Stimulated activated naive CD8-positive, alpha-beta T cell treated with anti-CD3 and anti-CD28 coated beads, Interleukin-15, amount 100 ng/mL, for 72 hours (primary cell): Measurements from ENCODE around the gene CEBPG.

ENCODE experiments used
- ATAC-seq: fragments of 150-1000 bp; cut with Tn5 transposase; 2 replicates; pipeline ENCODE4 v1.10.0; 2021; ENCODE audit warnings: mild to moderate bottlenecking, moderate library complexity
- DNase-seq, 2 donors: peaks; one replicate each; pipeline ENCODE4 v3.0.0; 2021 to 2022
- H3K27ac Mint-ChIP-seq, 2 donors: one replicate each; pipeline ENCODE4 v1.8.0; 2022; ENCODE audit warnings: mild to moderate bottlenecking in 2 of 2, mixed read lengths in 2 of 2, moderate library complexity in 2 of 2
- H3K27me3 Mint-ChIP-seq: one replicate; pipeline ENCODE4 v1.8.0; 2022; ENCODE audit warnings: mixed read lengths
- H3K4me1 Mint-ChIP-seq: one replicate; pipeline ENCODE4 v1.8.0; 2022; ENCODE audit warnings: mild to moderate bottlenecking, mixed read lengths
- H3K4me3 Mint-ChIP-seq, 2 donors: one replicate each; pipeline ENCODE4 v1.8.0; 2022; ENCODE audit warnings: mild to moderate bottlenecking in 2 of 2, mixed read lengths in 2 of 2, moderate library complexity in 1 of 2
- H3K9me3 Mint-ChIP-seq, 2 donors: one replicate each; pipeline ENCODE4 v1.8.0; 2022; ENCODE audit warnings: mixed read lengths in 2 of 2

The CEBPG gene

DNA sequence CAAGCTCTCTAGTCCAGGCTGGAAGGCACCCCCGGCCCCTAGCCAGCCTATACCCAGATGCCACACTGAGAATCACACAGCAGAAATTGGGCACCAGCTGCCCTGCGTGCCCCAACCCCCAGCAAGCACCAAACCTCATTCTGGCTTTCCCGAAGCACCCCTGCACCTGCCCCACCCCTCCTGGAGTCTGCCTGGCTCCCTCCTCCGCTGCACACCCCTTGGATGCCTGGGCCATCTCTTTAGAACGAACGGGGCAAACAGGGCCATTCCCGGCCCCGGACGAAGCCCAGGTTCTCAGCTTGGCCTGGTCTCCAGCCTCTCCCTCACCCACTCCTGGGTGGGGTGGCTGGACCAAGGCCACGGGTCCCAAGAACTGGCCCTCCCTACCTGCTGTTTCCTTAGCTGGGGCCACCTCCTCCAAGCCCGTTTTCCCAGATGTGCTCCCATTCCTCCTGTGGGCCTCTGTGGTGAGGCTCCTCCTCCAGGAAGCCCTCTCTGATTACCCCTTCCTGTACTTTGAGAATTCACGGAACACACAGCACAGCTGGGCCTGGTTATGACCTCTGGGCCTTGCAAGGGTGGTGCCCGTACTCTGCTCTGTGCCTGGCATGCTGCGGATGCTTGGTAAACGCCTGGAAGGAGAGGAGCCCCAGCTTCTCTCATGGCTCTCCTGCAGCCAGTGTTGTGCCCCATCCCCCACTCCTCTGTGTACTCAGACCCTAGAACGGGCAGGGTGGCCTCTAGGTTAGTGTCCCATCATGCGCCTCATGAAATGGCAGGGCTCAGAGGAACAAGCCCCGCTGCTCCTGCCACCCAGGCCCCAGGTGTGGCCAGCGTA is 21.4 kb downstream of the CEBPG start:
- no peak overlapping the region for H3K4me3 Mint-ChIP-seq
- H3K4me1 Mint-ChIP-seq = no peaks in the 10 kb centered on the region
- DNase-seq (no peak), ATAC-seq (no peak)
- peak overlapping the region in 1 of 2 donors; percentile 89 for H3K27ac Mint-ChIP-seq
- no peaks in the 10 kb centered on the region for H3K9me3 Mint-ChIP-seq
- H3K27me3 Mint-ChIP-seq = no peaks in the 10 kb centered on the region

DNA sequence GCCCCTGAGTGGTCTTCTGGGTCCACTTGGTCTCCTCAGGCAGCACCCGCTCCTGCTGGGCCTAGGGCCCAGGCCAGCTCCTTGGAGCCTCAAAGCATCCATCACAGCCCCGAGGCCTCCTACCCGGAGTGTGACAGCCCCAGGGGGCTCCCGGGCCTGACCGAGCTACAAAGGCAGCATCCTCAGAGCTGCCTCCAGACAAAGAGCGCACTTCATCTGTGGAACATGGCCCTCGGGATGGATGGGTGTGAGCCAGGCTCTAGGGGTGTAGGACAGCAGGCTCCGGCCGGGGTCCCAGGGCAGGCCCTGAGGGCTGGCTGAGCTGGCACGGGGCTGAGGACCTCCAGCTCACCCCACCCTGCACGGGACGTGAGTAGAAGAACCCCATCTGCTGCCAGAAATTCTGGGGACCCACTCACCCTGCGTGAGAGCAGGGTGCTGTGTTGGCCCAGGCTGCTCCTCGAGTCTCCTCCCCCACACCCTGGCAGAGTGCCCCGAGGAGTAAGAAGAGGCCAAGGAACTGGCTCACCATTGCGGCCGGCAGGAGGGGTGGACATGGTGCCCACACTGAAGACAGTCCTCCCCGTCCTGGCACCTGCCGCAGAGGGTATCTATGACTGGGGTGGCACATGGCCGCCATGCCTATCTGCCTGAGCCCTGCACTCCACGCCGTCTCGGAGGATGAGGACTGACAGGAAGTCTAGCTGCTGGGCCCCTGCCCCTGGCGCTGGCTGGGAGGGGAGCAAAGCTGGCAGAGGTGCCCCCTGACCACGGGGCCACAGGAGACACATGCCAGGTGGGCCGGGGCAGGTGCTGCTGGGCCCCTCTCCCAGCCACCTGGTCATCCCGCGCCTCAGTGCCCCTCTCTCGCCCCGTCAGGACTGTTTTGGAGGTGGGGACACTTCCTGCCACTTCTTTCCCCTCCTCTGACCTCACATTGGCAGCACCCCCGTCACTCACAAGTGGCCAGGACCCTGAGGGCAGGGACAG is 22.3 kb downstream of the CEBPG start:
- Mint-ChIP-seq H3K27ac (peak overlapping the region in 1 of 2 donors; percentile 35), H3K27me3 (no peaks in the 10 kb centered on the region), H3K4me1 (no peaks in the 10 kb centered on the region), H3K4me3 (no peak overlapping the region), H3K9me3 (no peaks in the 10 kb centered on the region)
- no peak for ATAC-seq
- no peak for DNase-seq

DNA sequence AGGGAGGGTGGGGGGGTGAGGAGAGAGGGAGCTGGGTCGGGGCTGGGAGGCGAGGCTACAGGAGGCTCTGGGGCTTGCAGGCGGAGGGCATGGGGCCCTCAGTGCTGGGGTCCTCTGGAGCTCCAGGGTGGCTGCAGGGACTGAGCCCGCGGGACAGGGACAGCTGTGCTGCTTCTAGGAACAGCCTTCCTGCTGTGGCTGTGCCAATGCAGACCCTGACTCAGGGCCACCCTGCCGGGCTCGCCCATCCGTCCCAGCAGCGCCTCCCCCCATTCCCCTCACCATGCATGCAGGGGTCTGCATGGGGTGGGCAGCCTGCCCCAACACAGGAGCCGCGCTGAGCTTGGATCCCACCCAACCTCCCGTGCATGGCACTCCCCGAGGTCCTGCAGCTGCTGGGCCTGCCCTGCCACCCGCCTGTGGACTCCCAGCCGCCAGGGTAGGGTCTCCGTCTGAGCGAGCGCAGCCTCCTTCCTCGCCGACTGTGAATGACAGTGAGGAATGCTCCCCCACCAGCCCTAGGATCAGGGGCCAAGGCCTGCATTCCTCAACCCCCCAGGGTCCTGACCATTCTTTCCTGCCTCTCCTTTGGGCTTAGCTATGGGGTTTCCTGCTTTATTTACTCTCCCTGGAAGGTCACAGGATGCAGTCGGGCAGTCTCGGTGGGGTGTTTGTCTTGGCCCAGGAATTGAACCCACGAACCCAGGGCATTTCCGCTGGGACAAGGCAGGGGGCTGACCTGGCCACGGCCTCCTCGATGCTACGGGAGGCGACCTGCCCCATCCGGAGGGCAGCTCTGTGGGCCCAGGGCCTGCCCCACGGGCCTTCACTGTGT is 23.4 kb downstream of the CEBPG start:
- no peaks in the 10 kb centered on the region for H3K4me1 Mint-ChIP-seq

DNA sequence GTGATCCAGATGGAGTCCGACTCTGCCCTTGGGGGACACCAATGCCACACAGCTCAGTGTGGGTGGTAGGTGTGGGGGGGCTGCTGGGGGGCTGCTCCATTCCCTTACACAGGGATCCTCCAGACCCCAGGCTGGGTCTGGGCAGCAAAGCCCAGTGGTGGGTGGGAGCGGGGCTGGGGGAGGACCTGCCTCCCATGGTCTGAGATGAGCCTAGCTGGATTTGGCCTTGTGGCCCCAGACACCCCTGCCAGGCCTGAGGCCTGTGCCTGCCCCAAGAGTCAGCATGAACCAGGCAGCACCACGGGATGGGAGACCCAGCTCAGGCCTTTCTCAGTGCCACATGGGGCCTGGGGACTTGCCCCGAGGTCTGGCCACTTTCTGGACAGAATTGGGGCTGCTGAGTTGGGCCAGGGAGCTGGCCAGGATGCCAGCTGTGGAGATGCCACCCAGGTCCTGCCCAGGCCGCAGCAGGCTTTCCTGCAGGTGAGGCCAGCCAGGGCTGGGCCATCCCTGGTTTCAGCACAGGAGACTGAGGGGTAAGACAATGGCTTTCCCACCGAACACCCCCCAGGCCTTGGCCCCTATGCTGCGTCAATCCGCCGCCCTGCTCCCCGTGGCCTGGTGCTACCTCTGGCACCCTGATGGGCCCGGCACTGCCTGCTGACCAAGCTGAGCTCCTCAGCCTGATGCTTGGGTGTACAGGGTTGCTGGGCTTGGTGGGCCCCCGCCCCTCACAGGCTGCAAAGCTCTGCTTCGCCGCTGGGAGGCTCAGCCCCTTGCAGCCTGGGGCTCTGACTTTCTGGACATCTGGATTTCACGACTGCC is 24.2 kb downstream of the CEBPG start:
- no peaks in the 10 kb centered on the region for H3K9me3 Mint-ChIP-seq
- no peak overlapping the region for H3K4me3 Mint-ChIP-seq
- no peaks in the 10 kb centered on the region for H3K27me3 Mint-ChIP-seq
- ATAC-seq (peak; percentile 7), DNase-seq (no peak)
- no peaks in the 10 kb centered on the region for H3K4me1 Mint-ChIP-seq
- H3K27ac Mint-ChIP-seq = no peak overlapping the region

More for the DNA sequence above, 23.4 kb downstream of the CEBPG start:
- no peak for DNase-seq
- Mint-ChIP-seq H3K4me3 (no peak overlapping the region), H3K9me3 (no peaks in the 10 kb centered on the region), H3K27me3 (no peaks in the 10 kb centered on the region), H3K27ac (peak overlapping the region in 1 of 2 donors; percentile 80)
- no peak for ATAC-seq

DNA sequence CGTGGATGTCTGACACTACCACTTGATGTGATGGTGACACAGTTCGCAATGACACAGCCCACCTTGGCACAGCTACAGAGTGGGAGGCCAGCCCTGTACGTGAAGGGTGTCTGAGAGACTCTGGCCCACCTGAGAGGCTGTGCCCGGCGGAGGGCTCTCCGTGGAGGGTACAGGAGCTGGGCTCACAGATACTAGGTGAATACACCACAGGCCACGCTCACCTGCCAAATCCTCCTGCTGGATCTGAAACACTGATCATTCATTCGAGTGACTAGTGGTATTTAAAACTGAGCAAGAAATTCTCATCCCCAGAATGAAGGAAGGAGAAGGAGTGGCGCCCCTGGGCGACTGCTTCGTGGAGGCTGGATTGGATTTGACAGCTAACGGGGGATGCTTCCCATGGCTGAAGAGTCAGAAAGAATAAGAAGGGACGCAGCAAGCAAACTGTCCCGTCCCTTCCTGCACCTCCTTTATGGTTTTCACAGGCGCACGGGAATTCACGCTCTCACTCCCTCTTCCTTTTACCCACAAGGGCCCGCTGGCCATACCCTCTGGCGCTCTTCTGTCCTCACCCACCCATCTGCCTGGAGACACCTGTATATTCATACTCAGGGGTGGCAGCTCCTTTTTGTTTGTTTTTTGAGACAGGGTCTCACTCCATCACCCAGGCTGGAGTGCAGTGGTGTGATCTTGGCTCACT is 25.0 kb downstream of the CEBPG start:
- DNase-seq (no peak), ATAC-seq (no peak)
- Mint-ChIP-seq H3K4me3 (no peak overlapping the region), H3K9me3 (no peaks in the 10 kb centered on the region), H3K27ac (no peak overlapping the region), H3K4me1 (no peaks in the 10 kb centered on the region), H3K27me3 (no peaks in the 10 kb centered on the region)

DNA sequence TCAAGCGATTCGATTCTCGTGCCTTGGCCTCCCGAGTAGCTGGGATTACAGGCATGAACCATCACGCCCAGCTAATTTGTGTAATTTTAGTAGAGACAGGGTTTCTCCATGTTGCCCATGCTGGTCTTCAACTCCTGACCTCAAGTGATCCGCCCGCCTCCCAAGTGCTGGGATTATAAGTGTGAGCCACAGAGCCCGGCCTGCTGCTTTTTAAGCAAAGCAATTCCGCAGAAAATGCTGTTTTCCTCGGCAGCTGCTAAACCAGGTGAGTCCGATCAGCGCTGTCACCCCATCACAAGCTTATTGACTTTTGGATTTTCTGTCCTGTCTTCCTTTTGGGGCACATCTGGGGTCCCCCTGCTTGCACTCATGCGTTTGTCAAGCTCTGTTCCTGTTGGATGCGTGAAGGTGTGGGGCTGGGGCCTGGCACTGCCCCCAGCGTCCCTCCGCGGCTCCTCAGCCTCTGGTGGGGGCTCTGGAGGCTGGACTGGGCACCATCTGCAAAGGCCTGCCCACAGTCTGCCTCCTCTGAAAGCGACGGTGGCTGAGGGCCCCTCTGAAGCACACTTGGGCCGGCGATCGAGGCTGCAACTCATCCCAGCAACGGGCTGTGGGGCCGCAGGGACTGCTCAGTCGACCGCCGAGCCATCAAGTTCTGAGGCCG is 25.7 kb downstream of the CEBPG start:
- no peak overlapping the region for H3K27ac Mint-ChIP-seq
- no peak for ATAC-seq
- DNase-seq = no peak
- H3K4me3 Mint-ChIP-seq = no peak overlapping the region
- no peaks in the 10 kb centered on the region for H3K4me1 Mint-ChIP-seq
- H3K27me3 Mint-ChIP-seq = no peaks in the 10 kb centered on the region
- H3K9me3 Mint-ChIP-seq = no peaks in the 10 kb centered on the region

DNA sequence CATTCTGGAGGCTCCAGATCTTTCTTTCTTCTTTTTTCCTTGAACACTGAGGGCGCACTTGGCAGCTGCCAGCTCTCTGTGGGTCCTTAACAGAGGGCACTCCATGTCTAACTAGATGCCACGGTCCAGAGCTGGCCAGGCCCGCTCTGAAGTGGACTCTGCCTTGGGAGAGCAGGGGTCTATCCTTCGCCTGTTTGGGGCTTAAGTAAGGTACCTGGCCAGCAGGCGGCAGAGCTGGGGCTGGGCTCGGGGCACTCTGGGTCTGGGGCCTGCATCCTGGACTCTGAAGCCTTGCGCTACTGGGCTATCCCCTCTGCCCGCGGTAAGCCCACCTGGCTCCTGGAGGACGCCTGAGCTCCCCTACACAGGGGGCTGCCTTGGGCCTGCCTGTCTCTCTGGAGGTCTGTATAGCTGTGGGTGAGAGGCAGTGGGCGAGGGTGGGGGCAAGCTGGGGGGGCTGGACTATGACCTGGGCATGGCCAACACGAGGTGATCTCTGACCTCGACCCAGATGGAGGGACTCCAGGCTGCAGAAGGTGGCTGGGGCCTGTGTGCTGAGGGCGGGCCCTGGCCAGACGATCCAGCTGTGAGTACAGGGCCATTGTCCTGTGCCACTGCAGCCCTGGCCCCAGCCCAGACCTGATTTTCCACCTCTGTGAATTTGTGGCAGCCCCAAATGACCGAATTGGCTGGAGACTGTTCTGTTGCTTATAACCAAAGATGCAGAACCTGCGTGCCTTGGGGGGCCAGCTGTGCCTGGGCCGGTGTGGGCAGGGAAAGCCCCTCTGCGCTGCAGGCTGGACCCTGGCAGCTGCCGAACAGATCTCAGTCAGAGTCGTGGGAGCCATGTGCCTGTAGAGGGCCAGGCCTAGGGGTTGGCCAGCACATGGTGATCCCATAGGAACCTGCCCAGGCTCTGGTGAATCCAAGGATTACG is 26.5 kb downstream of the CEBPG start:
- DNase-seq (no peak), ATAC-seq (no peak)
- Mint-ChIP-seq H3K9me3 (no peaks in the 10 kb centered on the region), H3K27me3 (no peaks in the 10 kb centered on the region), H3K4me1 (no peaks in the 10 kb centered on the region), H3K4me3 (no peak overlapping the region), H3K27ac (no peak overlapping the region)

DNA sequence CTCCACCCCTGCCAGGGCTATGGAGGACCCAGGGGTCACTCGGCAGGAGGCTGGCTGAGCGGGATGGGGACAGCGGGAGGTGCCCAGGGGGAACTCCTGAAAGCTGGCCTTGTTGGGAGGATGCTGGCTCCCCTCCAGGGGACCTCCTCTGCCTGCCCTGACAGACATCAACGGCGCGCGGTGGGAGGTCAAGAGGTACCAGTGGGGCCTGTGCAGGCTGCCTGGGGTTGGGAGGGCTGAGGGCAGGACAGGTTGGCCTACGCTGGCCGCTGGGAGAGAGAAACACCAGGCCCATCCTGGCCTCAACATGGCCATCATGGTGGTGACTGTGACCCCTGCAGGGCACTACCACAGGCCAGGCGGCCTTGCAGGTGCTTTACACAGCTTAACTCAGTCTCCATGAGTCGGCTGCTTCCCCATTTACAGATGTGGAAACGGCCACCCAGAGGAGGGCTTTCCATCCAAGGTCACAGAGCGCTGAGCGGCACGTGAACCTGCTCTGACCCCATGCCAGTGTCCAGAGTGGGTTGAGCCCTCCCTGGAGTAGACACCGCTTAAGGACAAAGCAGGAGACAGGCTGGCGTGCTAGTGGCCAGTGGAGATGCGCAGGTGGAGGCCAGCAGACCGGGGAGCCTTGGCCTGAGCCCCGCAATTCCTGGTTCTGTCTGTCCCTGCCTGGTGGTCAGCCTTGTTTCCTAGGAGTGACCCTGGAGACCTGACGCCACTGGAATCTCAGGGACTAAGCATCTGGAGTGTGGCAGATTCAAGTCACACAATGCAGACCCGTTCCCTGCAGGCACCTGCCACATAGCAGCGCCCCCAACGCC is 27.6 kb downstream of the CEBPG start:
- H3K9me3 Mint-ChIP-seq = no peaks in the 10 kb centered on the region
- no peak overlapping the region for H3K4me3 Mint-ChIP-seq
- peak overlapping the region in 1 of 2 donors; percentile 44 for H3K27ac Mint-ChIP-seq
- H3K27me3 Mint-ChIP-seq = no peaks in the 10 kb centered on the region
- no peak for DNase-seq
- H3K4me1 Mint-ChIP-seq = no peaks in the 10 kb centered on the region
- ATAC-seq = no peak

DNA sequence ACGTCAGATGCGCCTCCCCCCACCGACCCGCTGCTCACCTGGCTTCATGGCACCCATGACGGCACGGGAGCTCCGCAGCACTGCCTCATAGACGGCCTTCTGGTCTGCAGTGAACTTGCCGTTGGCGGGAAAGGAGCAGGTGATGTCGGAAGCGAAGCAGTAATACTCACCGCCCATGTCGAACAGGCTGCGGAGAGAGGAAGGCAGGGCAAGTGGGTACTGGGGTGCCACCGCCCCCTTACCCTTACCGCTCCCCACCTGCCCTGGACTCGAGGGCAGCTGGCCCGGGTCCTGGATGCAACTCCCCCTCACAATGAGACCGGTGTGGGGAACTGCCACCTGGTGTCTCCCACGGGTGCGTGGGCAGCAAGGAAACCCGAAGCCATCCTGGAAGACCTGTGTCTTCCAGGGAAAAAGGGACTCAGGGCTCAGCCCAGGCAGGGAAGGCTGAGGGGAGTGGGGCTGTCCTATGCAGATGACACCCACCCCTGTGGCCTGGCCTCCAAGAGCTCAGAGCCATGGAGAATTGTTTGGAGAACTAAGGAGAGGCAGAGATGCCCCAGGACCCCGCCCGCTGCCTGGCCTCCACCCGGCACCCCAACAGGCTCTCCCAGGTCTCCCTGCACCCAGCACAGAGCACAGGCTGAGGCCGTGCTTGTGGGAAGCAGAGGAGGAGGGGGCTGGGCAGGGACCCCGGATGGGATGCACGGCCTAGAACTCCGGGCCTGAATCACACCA is 28.3 kb downstream of the CEBPG start:
- H3K4me3 Mint-ChIP-seq = no peak overlapping the region
- no peaks in the 10 kb centered on the region for H3K9me3 Mint-ChIP-seq
- peak overlapping the region in 1 of 2 donors; percentile 13 for H3K27ac Mint-ChIP-seq
- DNase-seq = no peak
- ATAC-seq = no peak
- no peaks in the 10 kb centered on the region for H3K27me3 Mint-ChIP-seq
- no peaks in the 10 kb centered on the region for H3K4me1 Mint-ChIP-seq

DNA sequence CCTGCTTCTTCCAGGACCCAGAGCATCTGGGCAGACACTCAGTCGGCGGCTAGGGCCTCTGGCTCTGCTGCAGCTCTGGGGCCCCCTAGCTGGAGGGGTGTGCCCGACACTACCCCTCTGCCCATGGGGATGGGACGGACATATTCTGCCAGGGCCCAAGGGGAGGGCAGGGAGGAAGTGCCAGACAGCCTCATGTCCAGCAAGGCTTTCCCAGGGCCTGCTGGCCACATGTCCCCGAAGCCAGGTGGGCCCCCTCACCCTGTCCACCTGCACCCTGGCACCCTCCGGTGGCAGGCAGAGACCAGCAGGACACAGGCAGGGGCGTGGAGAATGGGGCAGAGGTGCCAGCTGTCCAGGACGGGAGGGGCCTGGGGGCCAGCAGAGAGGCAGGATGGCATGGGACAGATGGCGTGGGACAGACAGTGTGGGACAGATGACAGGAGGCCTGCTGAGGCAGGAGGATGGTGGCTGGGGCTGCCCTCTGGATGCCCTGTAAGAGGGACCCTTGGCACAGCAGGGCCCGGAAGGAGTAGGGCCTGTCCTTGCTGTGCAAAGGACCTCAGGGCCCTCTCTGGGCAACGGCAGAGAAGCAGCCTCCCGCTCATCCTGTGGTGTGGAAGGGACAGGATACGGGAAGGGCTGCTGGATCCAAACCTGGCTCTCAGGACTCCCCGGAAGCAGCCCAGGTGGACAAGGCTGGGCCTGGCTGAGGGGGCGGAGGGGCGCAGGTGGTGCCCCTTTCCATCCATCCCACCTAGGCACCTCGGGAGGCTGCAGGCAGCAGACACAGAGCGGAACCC is 29.1 kb downstream of the CEBPG start:
- H3K9me3 Mint-ChIP-seq = no peaks in the 10 kb centered on the region
- no peak overlapping the region for H3K27ac Mint-ChIP-seq
- no peaks in the 10 kb centered on the region for H3K27me3 Mint-ChIP-seq
- DNase-seq (no peak), ATAC-seq (no peak)
- H3K4me1 Mint-ChIP-seq = no peaks in the 10 kb centered on the region
- no peak overlapping the region for H3K4me3 Mint-ChIP-seq
